Measurements from ENCODE around the gene CBX4. TPM values are rescaled to one million over a fixed set of nuclear protein-coding genes. Genes with fewer than 3 reads are reported as not detected.
A peak's percentile ranks its signal among the peaks of the same experiment; 100 is the strongest.

CBX4 gene
- total RNA-seq, 1 experiment from 2014 or later, result 3.3 TPM

DNA sequence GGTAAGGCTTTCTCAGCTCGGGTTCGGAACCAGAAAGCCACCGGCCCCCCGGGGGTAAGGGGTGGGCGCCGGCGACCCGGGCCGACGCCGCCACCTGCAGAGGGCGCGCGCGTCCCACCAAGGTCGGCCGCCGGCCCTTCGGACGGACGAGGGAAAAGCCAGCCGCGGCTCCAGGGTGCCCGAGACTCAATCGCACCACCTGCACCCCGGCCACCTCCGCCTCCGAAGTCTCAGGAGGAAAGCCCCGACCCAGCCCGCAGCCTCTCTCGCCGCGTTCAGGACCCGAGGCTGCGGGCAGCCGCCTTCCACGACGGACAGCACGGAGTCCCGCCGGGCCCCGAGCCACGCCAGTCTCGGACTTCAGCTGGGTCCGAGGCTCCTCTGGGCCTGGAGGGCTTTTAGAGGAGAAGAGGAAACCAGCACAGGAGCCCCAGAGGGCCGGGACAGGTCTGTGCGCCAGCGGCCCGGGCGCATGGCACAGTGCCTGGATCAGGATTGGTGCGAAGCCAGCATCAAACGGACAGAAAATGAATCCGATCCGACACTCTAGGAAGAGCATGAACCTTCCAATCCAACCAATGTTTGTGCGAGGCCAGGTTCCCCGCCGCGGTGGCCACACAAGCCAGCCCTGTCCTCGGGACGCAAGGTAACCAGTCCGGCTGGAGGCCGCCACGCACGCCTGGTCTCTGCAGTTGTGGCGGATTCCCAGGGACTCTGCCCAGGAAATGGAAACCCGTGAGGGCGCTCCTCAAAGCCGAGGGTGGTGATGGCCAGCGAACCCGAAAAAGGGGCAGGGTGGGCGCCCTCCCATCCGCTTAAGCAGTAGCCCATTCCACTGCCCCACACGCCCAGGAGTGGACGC lies 49.1 kb downstream of the CBX4 start (continued):
- TF ChIP-seq CREB1 (CRISPR knock-in tag; IDR thresholded peaks at IDR 0.05) (no peak), EMX1 (CRISPR knock-in tag; IDR thresholded peaks at IDR 0.05) (no peak), ZNF121 (CRISPR knock-in tag; IDR thresholded peaks at IDR 0.05) (no peak), SMAD4 (CRISPR knock-in tag; IDR thresholded peaks at IDR 0.05) (no peak), IRF2 (CRISPR knock-in tag; IDR thresholded peaks at IDR 0.05; ENCODE audit: borderline replicate concordance, low read depth) (no peak), ZNF416 (CRISPR knock-in tag; IDR thresholded peaks at IDR 0.05) (no peak), NFATC4 (CRISPR knock-in tag; IDR thresholded peaks at IDR 0.05) (no peak), KAT7 (CRISPR knock-in tag; IDR thresholded peaks at IDR 0.05; ENCODE audit: borderline replicate concordance) (no peak), CREM (CRISPR knock-in tag; IDR thresholded peaks at IDR 0.05) (no peak), ELF4 (CRISPR knock-in tag; IDR thresholded peaks at IDR 0.05; ENCODE audit: low read depth) (no peak), ZNF219 (CRISPR knock-in tag; IDR thresholded peaks at IDR 0.05; ENCODE audit: borderline replicate concordance) (no peak), ZNF232 (CRISPR knock-in tag; IDR thresholded peaks at IDR 0.05) (no peak), TEAD1 (CRISPR knock-in tag; IDR thresholded peaks at IDR 0.05) (no peak), ATF1 (CRISPR knock-in tag; IDR thresholded peaks at IDR 0.05) (no peak), NR3C1 (CRISPR knock-in tag; conservative IDR thresholded peaks at IDR 0.05; ENCODE audit: low read depth) (no peak), JAZF1 (CRISPR knock-in tag; IDR thresholded peaks at IDR 0.05) (no peak), TEAD4 (CRISPR knock-in tag; IDR thresholded peaks at IDR 0.05) (no peak), ZNF671 (CRISPR knock-in tag; IDR thresholded peaks at IDR 0.05) (no peak), ZBTB21 (CRISPR knock-in tag; IDR thresholded peaks at IDR 0.05; ENCODE audit: borderline replicate concordance) (no peak), MXD4 (CRISPR knock-in tag; IDR thresholded peaks at IDR 0.05; ENCODE audit: borderline replicate concordance) (no peak), CBFB (CRISPR knock-in tag; IDR thresholded peaks at IDR 0.05; ENCODE audit: low read depth) (no peak), GRHL2 (CRISPR knock-in tag; IDR thresholded peaks at IDR 0.05; ENCODE audit: insufficient replicate concordance, severe bottlenecking) (no peak)
- TF ChIP-seq, protein P1, sequence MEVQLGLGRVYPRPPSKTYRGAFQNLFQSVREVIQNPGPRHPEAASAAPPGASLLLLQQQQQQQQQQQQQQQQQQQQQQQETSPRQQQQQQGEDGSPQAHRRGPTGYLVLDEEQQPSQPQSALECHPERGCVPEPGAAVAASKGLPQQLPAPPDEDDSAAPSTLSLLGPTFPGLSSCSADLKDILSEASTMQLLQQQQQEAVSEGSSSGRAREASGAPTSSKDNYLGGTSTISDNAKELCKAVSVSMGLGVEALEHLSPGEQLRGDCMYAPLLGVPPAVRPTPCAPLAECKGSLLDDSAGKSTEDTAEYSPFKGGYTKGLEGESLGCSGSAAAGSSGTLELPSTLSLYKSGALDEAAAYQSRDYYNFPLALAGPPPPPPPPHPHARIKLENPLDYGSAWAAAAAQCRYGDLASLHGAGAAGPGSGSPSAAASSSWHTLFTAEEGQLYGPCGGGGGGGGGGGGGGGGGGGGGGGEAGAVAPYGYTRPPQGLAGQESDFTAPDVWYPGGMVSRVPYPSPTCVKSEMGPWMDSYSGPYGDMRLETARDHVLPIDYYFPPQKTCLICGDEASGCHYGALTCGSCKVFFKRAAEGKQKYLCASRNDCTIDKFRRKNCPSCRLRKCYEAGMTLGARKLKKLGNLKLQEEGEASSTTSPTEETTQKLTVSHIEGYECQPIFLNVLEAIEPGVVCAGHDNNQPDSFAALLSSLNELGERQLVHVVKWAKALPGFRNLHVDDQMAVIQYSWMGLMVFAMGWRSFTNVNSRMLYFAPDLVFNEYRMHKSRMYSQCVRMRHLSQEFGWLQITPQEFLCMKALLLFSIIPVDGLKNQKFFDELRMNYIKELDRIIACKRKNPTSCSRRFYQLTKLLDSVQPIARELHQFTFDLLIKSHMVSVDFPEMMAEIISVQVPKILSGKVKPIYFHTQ (CRISPR knock-in tag; IDR thresholded peaks at IDR 0.05), result no peak
- TF ChIP-seq, protein P2, sequence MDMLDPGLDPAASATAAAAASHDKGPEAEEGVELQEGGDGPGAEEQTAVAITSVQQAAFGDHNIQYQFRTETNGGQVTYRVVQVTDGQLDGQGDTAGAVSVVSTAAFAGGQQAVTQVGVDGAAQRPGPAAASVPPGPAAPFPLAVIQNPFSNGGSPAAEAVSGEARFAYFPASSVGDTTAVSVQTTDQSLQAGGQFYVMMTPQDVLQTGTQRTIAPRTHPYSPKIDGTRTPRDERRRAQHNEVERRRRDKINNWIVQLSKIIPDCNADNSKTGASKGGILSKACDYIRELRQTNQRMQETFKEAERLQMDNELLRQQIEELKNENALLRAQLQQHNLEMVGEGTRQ (CRISPR knock-in tag; IDR thresholded peaks at IDR 0.05), result no peak
- TF ChIP-seq, protein P3, sequence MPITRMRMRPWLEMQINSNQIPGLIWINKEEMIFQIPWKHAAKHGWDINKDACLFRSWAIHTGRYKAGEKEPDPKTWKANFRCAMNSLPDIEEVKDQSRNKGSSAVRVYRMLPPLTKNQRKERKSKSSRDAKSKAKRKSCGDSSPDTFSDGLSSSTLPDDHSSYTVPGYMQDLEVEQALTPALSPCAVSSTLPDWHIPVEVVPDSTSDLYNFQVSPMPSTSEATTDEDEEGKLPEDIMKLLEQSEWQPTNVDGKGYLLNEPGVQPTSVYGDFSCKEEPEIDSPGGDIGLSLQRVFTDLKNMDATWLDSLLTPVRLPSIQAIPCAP (CRISPR knock-in tag; IDR thresholded peaks at IDR 0.05), result no peak
- TF ChIP-seq, protein P4, sequence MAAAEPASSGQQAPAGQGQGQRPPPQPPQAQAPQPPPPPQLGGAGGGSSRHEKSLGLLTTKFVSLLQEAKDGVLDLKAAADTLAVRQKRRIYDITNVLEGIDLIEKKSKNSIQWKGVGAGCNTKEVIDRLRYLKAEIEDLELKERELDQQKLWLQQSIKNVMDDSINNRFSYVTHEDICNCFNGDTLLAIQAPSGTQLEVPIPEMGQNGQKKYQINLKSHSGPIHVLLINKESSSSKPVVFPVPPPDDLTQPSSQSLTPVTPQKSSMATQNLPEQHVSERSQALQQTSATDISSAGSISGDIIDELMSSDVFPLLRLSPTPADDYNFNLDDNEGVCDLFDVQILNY (CRISPR knock-in tag; IDR thresholded peaks at IDR 0.05), result no peak
- TF ChIP-seq, protein P5, sequence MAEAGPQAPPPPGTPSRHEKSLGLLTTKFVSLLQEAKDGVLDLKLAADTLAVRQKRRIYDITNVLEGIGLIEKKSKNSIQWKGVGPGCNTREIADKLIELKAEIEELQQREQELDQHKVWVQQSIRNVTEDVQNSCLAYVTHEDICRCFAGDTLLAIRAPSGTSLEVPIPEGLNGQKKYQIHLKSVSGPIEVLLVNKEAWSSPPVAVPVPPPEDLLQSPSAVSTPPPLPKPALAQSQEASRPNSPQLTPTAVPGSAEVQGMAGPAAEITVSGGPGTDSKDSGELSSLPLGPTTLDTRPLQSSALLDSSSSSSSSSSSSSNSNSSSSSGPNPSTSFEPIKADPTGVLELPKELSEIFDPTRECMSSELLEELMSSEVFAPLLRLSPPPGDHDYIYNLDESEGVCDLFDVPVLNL (CRISPR knock-in tag; IDR thresholded peaks at IDR 0.05; ENCODE audit: borderline replicate concordance, low read depth), result no peak
- TF ChIP-seq, protein P6, sequence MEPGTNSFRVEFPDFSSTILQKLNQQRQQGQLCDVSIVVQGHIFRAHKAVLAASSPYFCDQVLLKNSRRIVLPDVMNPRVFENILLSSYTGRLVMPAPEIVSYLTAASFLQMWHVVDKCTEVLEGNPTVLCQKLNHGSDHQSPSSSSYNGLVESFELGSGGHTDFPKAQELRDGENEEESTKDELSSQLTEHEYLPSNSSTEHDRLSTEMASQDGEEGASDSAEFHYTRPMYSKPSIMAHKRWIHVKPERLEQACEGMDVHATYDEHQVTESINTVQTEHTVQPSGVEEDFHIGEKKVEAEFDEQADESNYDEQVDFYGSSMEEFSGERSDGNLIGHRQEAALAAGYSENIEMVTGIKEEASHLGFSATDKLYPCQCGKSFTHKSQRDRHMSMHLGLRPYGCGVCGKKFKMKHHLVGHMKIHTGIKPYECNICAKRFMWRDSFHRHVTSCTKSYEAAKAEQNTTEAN (CRISPR knock-in tag; IDR thresholded peaks at IDR 0.05), result 0 out of 2 replicates have a peak, but pooled peaks have one; percentile 35
- TF ChIP-seq, protein P7, sequence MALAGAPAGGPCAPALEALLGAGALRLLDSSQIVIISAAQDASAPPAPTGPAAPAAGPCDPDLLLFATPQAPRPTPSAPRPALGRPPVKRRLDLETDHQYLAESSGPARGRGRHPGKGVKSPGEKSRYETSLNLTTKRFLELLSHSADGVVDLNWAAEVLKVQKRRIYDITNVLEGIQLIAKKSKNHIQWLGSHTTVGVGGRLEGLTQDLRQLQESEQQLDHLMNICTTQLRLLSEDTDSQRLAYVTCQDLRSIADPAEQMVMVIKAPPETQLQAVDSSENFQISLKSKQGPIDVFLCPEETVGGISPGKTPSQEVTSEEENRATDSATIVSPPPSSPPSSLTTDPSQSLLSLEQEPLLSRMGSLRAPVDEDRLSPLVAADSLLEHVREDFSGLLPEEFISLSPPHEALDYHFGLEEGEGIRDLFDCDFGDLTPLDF (CRISPR knock-in tag; IDR thresholded peaks at IDR 0.05), result no peak
- TF ChIP-seq, protein P8, sequence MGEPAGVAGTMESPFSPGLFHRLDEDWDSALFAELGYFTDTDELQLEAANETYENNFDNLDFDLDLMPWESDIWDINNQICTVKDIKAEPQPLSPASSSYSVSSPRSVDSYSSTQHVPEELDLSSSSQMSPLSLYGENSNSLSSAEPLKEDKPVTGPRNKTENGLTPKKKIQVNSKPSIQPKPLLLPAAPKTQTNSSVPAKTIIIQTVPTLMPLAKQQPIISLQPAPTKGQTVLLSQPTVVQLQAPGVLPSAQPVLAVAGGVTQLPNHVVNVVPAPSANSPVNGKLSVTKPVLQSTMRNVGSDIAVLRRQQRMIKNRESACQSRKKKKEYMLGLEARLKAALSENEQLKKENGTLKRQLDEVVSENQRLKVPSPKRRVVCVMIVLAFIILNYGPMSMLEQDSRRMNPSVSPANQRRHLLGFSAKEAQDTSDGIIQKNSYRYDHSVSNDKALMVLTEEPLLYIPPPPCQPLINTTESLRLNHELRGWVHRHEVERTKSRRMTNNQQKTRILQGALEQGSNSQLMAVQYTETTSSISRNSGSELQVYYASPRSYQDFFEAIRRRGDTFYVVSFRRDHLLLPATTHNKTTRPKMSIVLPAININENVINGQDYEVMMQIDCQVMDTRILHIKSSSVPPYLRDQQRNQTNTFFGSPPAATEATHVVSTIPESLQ (CRISPR knock-in tag; IDR thresholded peaks at IDR 0.05), result no peak

Measured in WTC11 (cell line).